HG02970 (cell line): ENCODE results near the gene PRND.

Source experiments
- ATAC-seq: cut with Tn5 transposase; IDR thresholded peaks from one replicate; pipeline ENCODE4 v1.9.1; 2021; ENCODE audit warnings: mild to moderate bottlenecking, moderate library complexity, moderate number of reproducible peaks; ENCODE audit not compliant: unreplicated experiment, low FRiP score

Gene PRND, protein sequence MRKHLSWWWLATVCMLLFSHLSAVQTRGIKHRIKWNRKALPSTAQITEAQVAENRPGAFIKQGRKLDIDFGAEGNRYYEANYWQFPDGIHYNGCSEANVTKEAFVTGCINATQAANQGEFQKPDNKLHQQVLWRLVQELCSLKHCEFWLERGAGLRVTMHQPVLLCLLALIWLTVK

DNA sequence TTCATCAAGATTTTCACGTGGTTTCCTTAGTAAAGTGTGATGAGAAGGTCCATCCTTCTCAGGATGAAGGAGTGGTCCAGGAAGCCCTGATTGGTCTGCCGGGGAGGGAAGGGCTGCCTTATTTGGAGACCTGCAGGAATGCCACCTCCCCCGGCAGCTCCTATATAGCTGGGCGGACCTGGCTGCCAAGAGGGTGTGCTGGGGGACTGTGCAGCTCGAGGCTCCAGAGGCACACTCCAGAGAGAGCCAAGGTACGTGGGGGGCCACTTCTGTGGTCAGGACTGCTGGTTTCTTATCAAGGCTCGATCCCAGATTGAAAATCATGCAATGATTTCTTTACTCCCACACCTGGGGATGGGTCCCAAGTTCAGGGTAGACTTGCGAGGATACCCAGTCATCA is at the start of gene PRND:
TSS of gene PRND (plus strand) at position 191 of the 400 bp plus-strand sequence. CDS start 2,643 bp downstream, outside the sequence.
- no peak for ATAC-seq

DNA sequence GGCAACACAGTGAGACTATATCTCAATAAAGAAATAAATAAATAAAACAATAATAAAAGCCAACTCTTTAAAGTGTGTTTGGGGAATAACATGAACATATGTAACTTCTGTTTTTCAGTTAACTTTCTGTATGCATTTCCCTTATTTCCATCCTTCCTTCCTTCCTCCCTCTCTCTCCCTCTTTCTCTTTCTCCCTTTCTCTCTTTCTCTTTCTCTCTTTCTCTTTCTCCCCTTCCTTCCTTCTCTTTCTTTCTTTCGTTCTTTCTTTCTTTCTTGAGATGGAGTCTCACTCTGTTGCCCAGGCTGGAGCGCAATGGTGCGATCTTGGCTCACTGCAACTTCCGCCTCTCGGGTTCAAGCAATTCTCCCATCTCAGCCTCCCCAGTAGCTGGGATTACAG is 48.8 kb upstream of the PRND start:
- no peak for ATAC-seq

- ATAC-seq = no peak
These were observed 48.2 kb upstream of the PRND start for GRCh38 chr20:4673371-4674001.

GRCh38 chr20:4674672-4675071 is 47.0 kb upstream of the PRND start:
- ATAC-seq = no peak

GRCh38 chr20:4677846-4678245 is 43.9 kb upstream of the PRND start:
- no peak for ATAC-seq

- no peak for ATAC-seq
These were observed 40.3 kb upstream of the PRND start for GRCh38 chr20:4681401-4681800.

- ATAC-seq = no peak
These were observed 39.7 kb upstream of the PRND start for GRCh38 chr20:4681991-4682401.

DNA sequence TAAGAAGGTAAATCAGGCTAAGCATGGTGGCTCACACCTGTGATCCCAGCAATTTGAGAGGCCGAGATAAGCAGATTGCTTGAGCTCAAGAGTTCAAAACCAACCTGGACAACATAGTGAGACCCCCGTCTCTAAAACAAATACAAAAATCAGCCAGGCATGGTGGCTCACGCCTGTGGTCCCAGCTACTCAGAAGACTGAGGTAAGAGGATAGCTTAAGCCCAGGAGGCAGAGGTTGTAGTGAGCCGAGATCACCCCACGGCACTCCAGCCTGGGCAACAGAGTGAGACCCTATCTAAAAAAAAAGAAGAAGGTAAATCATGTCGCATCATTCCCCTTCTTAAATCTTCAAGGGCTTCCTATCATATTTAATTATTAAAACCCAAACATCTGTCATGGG is 39.0 kb upstream of the PRND start:
- no peak for ATAC-seq

- ATAC-seq = no peak
These were observed 38.4 kb upstream of the PRND start for GRCh38 chr20:4683261-4683660.

- no peak for ATAC-seq
These were observed 36.8 kb upstream of the PRND start for GRCh38 chr20:4684837-4685413.

DNA sequence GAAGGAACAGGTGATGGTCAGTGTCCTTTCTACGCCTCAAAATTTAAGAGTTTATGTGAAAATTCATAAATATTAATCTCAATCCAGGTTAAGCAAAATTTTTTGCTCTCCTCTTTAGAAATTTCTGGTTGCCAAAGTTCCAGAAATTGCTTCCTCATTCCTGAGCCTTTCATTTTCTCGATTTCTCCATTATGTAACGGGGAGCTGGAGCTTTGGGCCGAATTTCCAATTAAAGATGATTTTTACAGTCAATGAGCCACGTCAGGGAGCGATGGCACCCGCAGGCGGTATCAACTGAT is 35.8 kb upstream of the PRND start:
- no peak for ATAC-seq

GRCh38 chr20:4688305-4688704 is 33.4 kb upstream of the PRND start:
- no peak for ATAC-seq

- no peak for ATAC-seq
These were observed 32.5 kb upstream of the PRND start for GRCh38 chr20:4689220-4689619.

- no peak for ATAC-seq
These were observed 30.0 kb upstream of the PRND start for GRCh38 chr20:4691753-4692152.

GRCh38 chr20:4694076-4694475 is 27.6 kb upstream of the PRND start:
- ATAC-seq = no peak

DNA sequence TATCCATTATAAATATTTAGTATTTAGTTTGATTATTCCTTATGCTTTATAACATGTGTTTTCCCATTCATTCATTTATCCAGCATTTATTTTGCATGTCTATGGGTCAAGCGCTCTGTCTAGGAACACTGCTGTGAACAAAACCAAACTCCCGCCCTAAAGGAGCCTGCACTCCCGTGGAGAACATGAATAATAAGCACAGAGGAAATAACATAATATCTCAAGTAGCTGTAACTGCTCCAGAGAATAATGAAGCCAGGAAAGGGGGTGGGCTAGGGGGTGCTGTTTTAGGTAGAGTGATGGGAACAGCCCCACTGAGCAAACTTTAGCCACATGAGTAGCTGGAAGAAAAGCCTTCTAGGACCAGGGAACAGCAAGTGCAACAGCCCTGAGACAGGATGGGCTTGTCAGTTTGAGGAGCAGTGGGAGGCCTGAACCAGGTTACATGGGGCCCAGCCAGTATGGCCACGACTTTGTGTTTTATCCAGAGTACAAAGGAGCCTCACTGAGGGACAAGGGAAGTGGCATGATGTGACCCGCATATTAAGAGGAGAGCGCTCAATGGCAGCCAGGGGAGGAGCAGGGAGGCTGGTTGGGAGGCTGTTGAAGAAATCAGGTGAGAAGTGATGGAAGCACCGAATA is 24.4 kb upstream of the PRND start:
- no peak for ATAC-seq

DNA sequence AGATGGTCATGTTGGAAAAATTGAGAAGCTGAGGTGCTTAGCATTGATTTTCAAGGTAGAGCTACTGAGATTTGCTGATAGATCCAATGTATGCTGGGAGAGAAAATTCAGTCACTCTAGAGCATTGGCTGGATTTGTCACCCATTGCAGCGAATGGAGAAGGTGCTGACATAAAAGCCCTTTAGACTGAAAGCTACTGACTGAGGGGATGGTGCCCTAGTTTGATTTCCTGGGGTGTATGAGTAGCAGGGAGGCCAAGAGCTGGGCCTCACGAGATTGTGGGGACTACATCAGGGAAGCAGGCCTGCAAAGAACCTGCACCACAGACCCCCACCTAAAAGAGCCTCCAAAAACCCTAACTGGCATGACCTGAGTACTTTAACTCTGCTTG is 23.9 kb upstream of the PRND start:
- no peak for ATAC-seq

- ATAC-seq = no peak
These were observed 22.5 kb upstream of the PRND start for GRCh38 chr20:4699216-4699615.

DNA sequence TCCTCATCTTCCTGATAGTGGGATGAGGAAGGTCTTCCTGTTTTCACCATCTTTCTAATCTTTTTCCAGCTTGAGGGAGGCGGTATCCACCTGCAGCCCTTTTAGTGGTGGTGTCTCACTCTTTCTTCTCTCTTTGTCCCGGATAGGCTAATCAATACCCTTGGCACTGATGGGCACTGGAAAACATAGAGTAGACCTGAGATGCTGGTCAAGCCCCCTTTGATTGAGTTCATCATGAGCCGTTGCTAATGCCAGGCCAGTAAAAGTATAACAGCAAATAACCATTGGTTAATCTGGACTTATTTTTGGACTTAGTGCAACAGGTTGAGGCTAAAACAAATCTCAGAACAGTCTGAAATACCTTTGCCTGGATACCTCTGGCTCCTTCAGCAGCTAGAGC is 21.8 kb upstream of the PRND start:
- no peak for ATAC-seq

DNA sequence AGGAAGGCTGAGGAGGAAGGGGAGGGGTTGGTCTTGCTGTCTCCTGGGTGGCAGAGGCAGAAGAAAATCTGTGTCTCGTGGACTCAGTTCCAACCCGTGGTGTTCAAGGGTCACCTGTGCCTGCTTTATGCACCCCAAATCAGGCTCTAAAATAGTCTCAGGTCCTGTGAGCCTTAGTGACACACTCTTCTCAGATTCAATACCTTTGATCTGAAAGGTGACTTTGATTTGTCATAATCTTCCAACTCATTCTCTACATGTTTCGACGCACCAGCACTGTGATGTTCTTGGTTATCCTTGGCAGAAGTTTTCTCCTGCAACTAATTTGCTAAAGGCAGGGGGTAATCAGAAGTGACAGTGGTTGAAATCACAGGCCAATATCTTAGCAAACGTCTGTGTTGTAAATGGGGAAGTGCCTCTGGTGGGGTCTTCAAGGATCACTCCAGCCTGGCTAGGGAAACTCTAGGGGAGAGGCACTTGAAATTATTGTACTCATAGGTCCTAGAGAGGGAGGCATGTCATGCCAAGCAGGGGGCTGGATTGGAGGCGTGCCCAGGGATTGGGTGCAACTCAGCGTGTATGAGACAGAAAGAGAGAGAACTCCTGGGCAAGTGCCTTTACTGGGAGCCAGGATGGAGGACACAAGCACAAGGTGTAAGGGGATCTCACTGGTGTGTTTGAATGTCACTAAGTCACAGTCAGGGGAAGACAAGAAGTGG is 19.0 kb upstream of the PRND start:
- no peak for ATAC-seq

- no peak for ATAC-seq
These were observed 18.4 kb upstream of the PRND start for GRCh38 chr20:4703281-4703676.
